Endothelial cell of umbilical vein (primary cell): ENCODE data around the gene TOLLIP. TPM values are rescaled to one million over a fixed set of nuclear protein-coding genes. Genes with fewer than 3 reads are reported as not detected.
A peak's percentile ranks its signal among the peaks of the same experiment; 100 is the strongest.
"Not testable (repeated sequence)": the region's sequence is repeated elsewhere in the genome, so short reads cannot be mapped to it uniquely, and the experiment has no call there.

Experiments
- Bru-seq: library from RNA; stranded (reverse); fragments of 400-500 nt; gene quantifications from one replicate; lab custom pipeline; 2021; lab: Mats Ljungman, UMichigan
- BruChase-seq, 2 experiments: library from RNA; stranded (reverse); fragments of 400-500 nt; gene quantifications; one replicate each; lab custom pipeline; 2021; lab: Mats Ljungman, UMichigan
- BruUV-seq: library from RNA; stranded (reverse); fragments of 400-500 nt; replicated peaks from 2 replicates; lab custom pipeline; 2021; lab: Mats Ljungman, UMichigan
- CTCF ChIA-PET: fragments of 300-600, 350-600 bp; sonication (Branson Sonifier 250); formaldehyde crosslinking; loops from one replicate; lab custom pipeline; 2021; ENCODE audit warnings: antibody characterized with exemption, inconsistent platforms; lab: Charles Lee
- POLR2A ChIA-PET: fragments of 300-600, 350-600 bp; sonication (Branson Sonifier 250); formaldehyde crosslinking; loops from one replicate; lab custom pipeline; 2021; ENCODE audit warnings: antibody characterized with exemption, inconsistent platforms; lab: Charles Lee
- DNase-seq: peaks from one replicate; pipeline ENCODE4 v3.0.0-alpha.2; 2011; ENCODE audit warnings: low read depth, low spot score
- FAIRE-seq: peaks from 2 replicates; lab custom pipeline; 2011; peaks lifted over from hg19 to GRCh38; lab: Jason Lieb, UNC
- H2AFZ ChIP-seq: 2 replicates; pipeline ENCODE4 v1.6.0; 2012; ENCODE audit warnings: low read depth, low read length, control low read depth, inconsistent platforms
- H3K27ac ChIP-seq: 2 replicates; pipeline ENCODE4 v1.5.1; 2011; ENCODE audit warnings: low read depth, mild to moderate bottlenecking, control low read depth, low read length, moderate library complexity; ENCODE audit not compliant: insufficient read depth
- H3K27me3 ChIP-seq, 2 experiments: 2 replicates each; pipeline versions ENCODE4 v1.6.0 to v1.6.1; 2011; ENCODE audit warnings: low read length in 2 of 2, mixed read lengths in 1 of 2; ENCODE audit not compliant: control insufficient read depth in 2 of 2, insufficient read depth in 2 of 2
- H3K36me3 ChIP-seq, 2 experiments: 2 replicates in 1 of 2; 3 replicates in 1 of 2; pipeline ENCODE4 v1.5.1; 2011; ENCODE audit warnings: low read length in 2 of 2, mild to moderate bottlenecking in 1 of 2, moderate library complexity in 1 of 2; ENCODE audit not compliant: control insufficient read depth in 2 of 2, insufficient read depth in 2 of 2; ENCODE audit errors: extremely low read depth in 1 of 2
- H3K4me1 ChIP-seq: 3 replicates; pipeline ENCODE4 v1.5.1; 2011; ENCODE audit warnings: mild to moderate bottlenecking, low read length; ENCODE audit not compliant: control insufficient read depth, insufficient read depth; ENCODE audit errors: extremely low read depth
- H3K4me2 ChIP-seq: 2 replicates; pipeline ENCODE4 v1.6.1; 2011; ENCODE audit warnings: low read length, control low read depth, mixed read lengths; ENCODE audit not compliant: insufficient read depth
- H3K4me3 ChIP-seq, 3 experiments: fragments of 200-600 bp in 1 of 3; sonication (generic), shearing (Covaris generic) in 1 of 3; replicated peaks in 1 of 3; 2 replicates each; pipeline ENCODE4 v1.5.1; 2011 to 2016; ENCODE audit warnings: control low read depth in 3 of 3, low read length in 3 of 3, mild to moderate bottlenecking in 2 of 3, inconsistent platforms in 1 of 3, low read depth in 1 of 3, moderate library complexity in 1 of 3; ENCODE audit not compliant: insufficient read depth in 1 of 3
- H3K79me2 ChIP-seq: 2 replicates; pipeline ENCODE4 v1.6.0; 2012; ENCODE audit warnings: low read length, inconsistent platforms; ENCODE audit not compliant: control insufficient read depth, insufficient read depth
- H3K9ac ChIP-seq: replicated peaks from 2 replicates; pipeline ENCODE3; 2011; ENCODE audit warnings: low read length, control low read depth; ENCODE audit not compliant: insufficient read depth; ENCODE audit errors: extremely low read depth
- H3K9me1 ChIP-seq: replicated peaks from 3 replicates; pipeline ENCODE4 v1.6.0; 2011; ENCODE audit warnings: mild to moderate bottlenecking, low read length; ENCODE audit not compliant: control insufficient read depth, insufficient read depth; ENCODE audit errors: extremely low read depth
- H3K9me3 ChIP-seq: replicated peaks from 2 replicates; pipeline ENCODE4 v1.5.1; 2012; ENCODE audit warnings: low read length, inconsistent platforms; ENCODE audit not compliant: control insufficient read depth, insufficient read depth
- H4K20me1 ChIP-seq: replicated peaks from 2 replicates; pipeline ENCODE3; 2011; ENCODE audit warnings: mild to moderate bottlenecking, low read length; ENCODE audit not compliant: control insufficient read depth, insufficient read depth; ENCODE audit errors: extremely low read depth
- EZH2 ChIP-seq: IDR thresholded peaks from 2 replicates; pipeline ENCODE4 v1.6.1; 2012; ENCODE audit warnings: borderline replicate concordance, low read depth, mild to moderate bottlenecking, moderate library complexity, low read length, inconsistent platforms; ENCODE audit not compliant: severe bottlenecking
- FOS ChIP-seq: IDR thresholded peaks from 2 replicates; pipeline ENCODE4 v1.6.1; 2011; ENCODE audit warnings: mild to moderate bottlenecking, low read length, moderate library complexity, borderline replicate concordance; ENCODE audit not compliant: insufficient read depth
- GATA2 ChIP-seq: IDR thresholded peaks from 2 replicates; pipeline ENCODE4 v1.7.0; 2011; ENCODE audit warnings: low read depth, mild to moderate bottlenecking, moderate library complexity, mixed read lengths, low read length; ENCODE audit not compliant: insufficient read length, insufficient read depth
- JUN ChIP-seq: IDR thresholded peaks from 2 replicates; pipeline ENCODE4 v1.6.1; 2011; ENCODE audit warnings: borderline replicate concordance, low read depth; ENCODE audit not compliant: insufficient read length, insufficient read depth
- MYC ChIP-seq: IDR thresholded peaks from one replicate; pipeline ENCODE4 v1.6.1; 2011; ENCODE audit warnings: mild to moderate bottlenecking, low read depth, low read length
- POLR2A ChIP-seq: IDR thresholded peaks from 2 replicates; pipeline ENCODE4 v1.6.1; 2012; ENCODE audit warnings: low read depth, mild to moderate bottlenecking, control low read depth, low read length
- POLR2AphosphoS5 ChIP-seq: IDR thresholded peaks from 2 replicates; pipeline ENCODE4 v1.6.1; 2012; ENCODE audit warnings: low read depth, mild to moderate bottlenecking, control low read depth, low read length, moderate library complexity; ENCODE audit not compliant: insufficient read depth
- dilution Hi-C: fragments of 300-500 bp; cut with MboI; formaldehyde crosslinking; loops from one replicate; pipeline ENCODE4 v1.15.0; 2019; ENCODE audit warnings: low sequenced_read_pairs; ENCODE audit not compliant: extremely low pct_ligation_motif_present
- intact Hi-C: fragments of 100-400 bp; cut with micrococcal nuclease; formaldehyde crosslinking; loops from one replicate; pipeline ENCODE4 v1.10.0; 2022
- long read RNA-seq: library from polyadenylated mRNA; stranded (forward); transcript quantifications from one replicate; pipeline ENCODE4 v2.0.0, GENCODE V29; 2021
- polyA minus RNA-seq, 3 experiments: library from RNA; depleted of rRNA, polyadenylated mRNA; stranded (reverse); fragments of >200 nt; gene quantifications; 1 replicate in 1 of 3; 2 replicates in 2 of 3; pipeline ENCODE4 v1.2.3, GENCODE V29; 2011
- polyA plus RNA-seq, 4 experiments: library from polyadenylated mRNA; depleted of rRNA in 3 of 4; stranded (reverse) in 3 of 4; unstranded in 1 of 4; fragments of >200 nt; gene quantifications; 2 replicates each; pipeline versions ENCODE4 v1.2.1 to v1.2.3, GENCODE V29; 2011 to 2012; ENCODE audit warnings: missing spikeins in 1 of 4
- total RNA-seq: library from RNA; stranded (reverse); gene quantifications from 2 replicates; pipeline ENCODE4 v1.2.3, GENCODE V29; 2021
- TF ChIP-seq, protein P1 (sequence below): IDR thresholded peaks from 2 replicates; pipeline ENCODE4 v1.6.1; 2011; ENCODE audit not compliant: insufficient read depth, insufficient read length
- TF ChIP-seq, protein P2 (sequence below), 2 donors: IDR thresholded peaks; 1 replicate in 1 of 2; 2 replicates in 1 of 2; pipeline ENCODE4 v1.5.1; 2011; ENCODE audit warnings: low read length in 2 of 2, mild to moderate bottlenecking in 2 of 2, moderate library complexity in 2 of 2, control low read depth in 1 of 2, inconsistent platforms in 1 of 2, low read depth in 1 of 2; ENCODE audit not compliant: insufficient read depth in 1 of 2; ENCODE audit errors: extremely low read depth in 1 of 2

The TOLLIP gene
- total RNA-seq (49.1 and 49.6 TPM in 2 replicates), polyA plus RNA-seq (64.8 and 107 TPM in 2 replicates), polyA minus RNA-seq (49.2 and 76.4 TPM in 2 replicates), Bru-seq, nascent RNA (percentile 56 among the genes with signal in this experiment), BruChase-seq, experiment 1, labeled RNA remaining after a 6-hour chase (percentile 80 among the genes with signal in this experiment), BruChase-seq, experiment 2, labeled RNA remaining after a 2-hour chase (percentile 76 among the genes with signal in this experiment)
- polyA plus RNA-seq (2011; cell fraction: cytosol; rRNA removed): 39.1 and 48.5 TPM in 2 replicates
- polyA plus RNA-seq (2011; cell fraction: nucleus; rRNA removed): 26.2 and 38.1 TPM in 2 replicates
- 31.6 and 47.0 TPM in 2 replicates for polyA plus RNA-seq (2012)
- 7.6 TPM for polyA minus RNA-seq (2011; cell fraction: cytosol; rRNA and poly(A)+ RNA removed)
- polyA minus RNA-seq (2011; cell fraction: nucleus; rRNA and poly(A)+ RNA removed): 18.6 and 25.3 TPM in 2 replicates
- long read RNA-seq, transcript TOLLIP-202 (6 exons, 3,617 nt): major isoform, 147 of 176 reads
- long read RNA-seq, transcript TOLLIP-211 (5 exons, 684 nt): minor isoform, 12 of 176 reads
- long read RNA-seq, partial matches to known transcripts: 2 of 176 reads
- long read RNA-seq, other reads (novel, unspliced or antisense): 11 of 176 reads

DNA sequence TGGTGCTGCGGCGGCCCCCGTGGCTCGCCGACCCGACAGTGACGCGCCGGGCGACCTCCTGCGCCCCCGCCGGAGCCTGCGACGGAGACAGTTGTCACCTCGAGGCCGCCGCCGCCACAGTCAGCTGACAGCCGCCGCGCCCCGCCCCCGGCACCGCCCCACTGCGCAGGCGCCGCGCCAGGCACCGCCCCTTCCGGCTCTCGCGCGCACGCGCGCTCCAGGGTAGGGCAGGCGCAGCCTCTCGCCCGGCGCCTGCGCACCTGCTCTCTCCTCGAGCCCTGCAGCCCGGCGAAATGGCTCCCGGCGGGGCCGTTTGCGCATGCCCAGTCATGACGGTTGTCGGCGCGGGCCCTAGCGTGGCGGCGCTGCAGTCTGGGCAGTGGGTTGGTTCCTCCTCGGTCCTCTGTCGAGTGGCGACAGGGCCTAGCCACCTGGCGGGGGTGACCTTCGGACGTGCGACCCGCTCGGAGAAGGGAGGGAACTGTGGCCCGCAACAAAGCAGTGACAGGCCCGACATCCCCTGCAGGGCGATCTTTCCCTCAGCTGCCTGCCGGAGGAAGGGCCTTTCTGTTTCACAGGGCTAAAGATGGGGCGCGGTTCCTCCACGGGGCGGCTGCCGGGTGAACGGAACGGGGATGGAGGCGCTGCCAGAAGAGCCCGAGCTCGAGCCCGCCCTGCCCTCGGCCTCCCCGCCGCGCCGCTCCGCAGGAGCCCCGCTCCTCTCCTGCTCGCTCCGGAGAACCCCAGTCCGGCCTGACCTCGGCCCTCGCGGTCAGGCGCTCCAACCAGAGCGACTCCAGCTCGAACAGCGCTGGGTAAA is at the start of gene TOLLIP:
TSS of gene TOLLIP (minus strand) at position 135 of the 820 bp plus-strand sequence. CDS start at position 1, 134 bp downstream.
- Histone ChIP-seq H3K9me3 (no peaks in the 10 kb centered on the region), H3K9ac (peak within 1 kb of the TSS; percentile 86), H2AFZ (peak within 1 kb of the TSS; percentile 91), H3K4me3 (peak within 1 kb of the TSS; percentile 59 to 84 (median 69)), H3K9me1 (no peaks in the 10 kb centered on the region), H3K36me3 (peaks cover 0 to 4% of the 10 kb centered on the region in 2 experiments), H3K27ac (peak within 1 kb of the TSS; percentile 27), H3K4me2 (peak within 1 kb of the TSS; percentile 69), H4K20me1 (no peaks in the 10 kb centered on the region), H3K79me2 (peaks cover 38% of the 10 kb centered on the region), H3K27me3 (peaks cover 0 to 2% of the 10 kb centered on the region in 2 experiments), H3K4me1 (peaks cover 8% of the 10 kb centered on the region)
- FAIRE-seq: peak; percentile 92
- dilution Hi-C loops: no loop called here
- ChIA-PET POLR2A (interaction anchor here (0.6 kb wide), 1 partner anchor 24 kb away, joined by 7 read pairs; no protein-coding TSS in a partner anchor), CTCF (interaction anchor here (1.1 to 1.4 kb wide), 2 partner anchors 10 to 204 kb away, joined by 3 to 6 read pairs; no protein-coding TSS in a partner anchor)
- TF ChIP-seq POLR2A (peak; percentile 92), MYC (no peak), JUN (no peak), FOS (no peak), POLR2AphosphoS5 (peak; percentile 90), GATA2 (no peak), EZH2 (no peak)
- TF ChIP-seq, protein P1, sequence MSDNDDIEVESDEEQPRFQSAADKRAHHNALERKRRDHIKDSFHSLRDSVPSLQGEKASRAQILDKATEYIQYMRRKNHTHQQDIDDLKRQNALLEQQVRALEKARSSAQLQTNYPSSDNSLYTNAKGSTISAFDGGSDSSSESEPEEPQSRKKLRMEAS: no peak
- TF ChIP-seq, protein P2, sequence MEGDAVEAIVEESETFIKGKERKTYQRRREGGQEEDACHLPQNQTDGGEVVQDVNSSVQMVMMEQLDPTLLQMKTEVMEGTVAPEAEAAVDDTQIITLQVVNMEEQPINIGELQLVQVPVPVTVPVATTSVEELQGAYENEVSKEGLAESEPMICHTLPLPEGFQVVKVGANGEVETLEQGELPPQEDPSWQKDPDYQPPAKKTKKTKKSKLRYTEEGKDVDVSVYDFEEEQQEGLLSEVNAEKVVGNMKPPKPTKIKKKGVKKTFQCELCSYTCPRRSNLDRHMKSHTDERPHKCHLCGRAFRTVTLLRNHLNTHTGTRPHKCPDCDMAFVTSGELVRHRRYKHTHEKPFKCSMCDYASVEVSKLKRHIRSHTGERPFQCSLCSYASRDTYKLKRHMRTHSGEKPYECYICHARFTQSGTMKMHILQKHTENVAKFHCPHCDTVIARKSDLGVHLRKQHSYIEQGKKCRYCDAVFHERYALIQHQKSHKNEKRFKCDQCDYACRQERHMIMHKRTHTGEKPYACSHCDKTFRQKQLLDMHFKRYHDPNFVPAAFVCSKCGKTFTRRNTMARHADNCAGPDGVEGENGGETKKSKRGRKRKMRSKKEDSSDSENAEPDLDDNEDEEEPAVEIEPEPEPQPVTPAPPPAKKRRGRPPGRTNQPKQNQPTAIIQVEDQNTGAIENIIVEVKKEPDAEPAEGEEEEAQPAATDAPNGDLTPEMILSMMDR (IDR thresholded peaks at IDR 0.05; ENCODE audit: extremely low read depth in 1 of 2, insufficient read depth in 1 of 2, low read depth in 1 of 2, low read length in 2 of 2): peak in 1 of 2 donors; percentile 7
- intact Hi-C loops: loop anchor here (10.0 kb wide), 2 partner anchors 75 to 265 kb away; partner anchors contain the start of genes BRSK2 and DUSP8
- peak; percentile 96 for DNase-seq
- BruUV-seq: TSS peak; percentile 83

DNA sequence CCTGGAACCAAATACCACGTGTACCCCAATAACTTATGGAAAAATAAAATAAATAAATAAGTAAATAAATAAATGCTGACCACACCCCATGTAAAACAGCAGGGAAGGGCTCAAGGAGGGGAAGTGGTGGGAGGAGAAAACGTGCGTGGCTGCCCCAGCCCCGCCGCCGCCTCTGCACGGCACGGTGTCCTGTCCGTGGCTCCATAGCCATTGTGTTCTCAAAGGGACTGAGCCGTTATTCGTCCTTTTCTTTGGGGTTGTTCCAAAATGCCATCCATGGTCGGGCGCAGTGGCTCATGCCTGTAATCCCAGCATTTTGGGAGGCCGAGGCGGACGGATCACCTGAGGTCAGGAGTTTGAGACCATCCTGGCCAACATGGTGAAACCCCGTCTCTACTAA is 49.5 kb upstream of the TOLLIP start:
- BruUV-seq, H3K27ac ChIP-seq, POLR2A ChIA-PET, H3K4me3 ChIP-seq, H3K79me2 ChIP-seq, H3K9me3 ChIP-seq, H3K9me1 ChIP-seq, H3K27me3 ChIP-seq, dilution Hi-C loops, DNase-seq, FAIRE-seq, H3K4me2 ChIP-seq, CTCF ChIA-PET, H4K20me1 ChIP-seq, intact Hi-C loops, H3K4me1 ChIP-seq, H3K36me3 ChIP-seq, H2AFZ ChIP-seq, H3K9ac ChIP-seq: not testable (repeated sequence)
